A549 (cell line): ENCODE measurements around the gene PCSK5.

Experiments used
- CEBPB ChIP-seq, 2 experiments: fragments of >200 bp in 1 of 2; sonication (Bioruptor Twin) in 1 of 2; formaldehyde crosslinking in 1 of 2; IDR thresholded peaks; 2 replicates each; pipeline ENCODE4 v1.6.1; 2012 to 2016
- CHD2 ChIP-seq: fragments of 150-350 bp; IDR thresholded peaks from 2 replicates; pipeline ENCODE4 v1.6.1; 2014; ENCODE audit warnings: low read length; ENCODE audit not compliant: partially characterized antibody
- CTCF ChIP-seq: fragments of >200 bp; sonication (Bioruptor Twin); formaldehyde crosslinking; IDR thresholded peaks from 3 replicates; pipeline ENCODE4 v1.5.1; 2016
- HEYL ChIP-seq: fragments of 250-450 bp; sonication (Bioruptor Pico); IDR thresholded peaks from 2 replicates; pipeline ENCODE4 v1.8.0; 2021; ENCODE audit warnings: mild to moderate bottlenecking, moderate library complexity
- MAX ChIP-seq: IDR thresholded peaks from 2 replicates; pipeline ENCODE4 v1.6.1; 2012
- MYC ChIP-seq: IDR thresholded peaks from 2 replicates; pipeline ENCODE4 v1.6.1; 2012; ENCODE audit warnings: mild to moderate bottlenecking, inconsistent platforms, low read length, improper control_type of control experiment, borderline replicate concordance
- NFE2L2 ChIP-seq: fragments of 150-350 bp; conservative IDR thresholded peaks from 2 replicates; pipeline ENCODE4 v1.6.1; 2014; ENCODE audit warnings: low read length
- NR3C1 ChIP-seq: fragments of >200 bp; sonication (Bioruptor Twin); formaldehyde crosslinking; IDR thresholded peaks from 3 replicates; pipeline ENCODE4 v1.6.1; 2017
- POLR2A ChIP-seq: IDR thresholded peaks from 2 replicates; pipeline ENCODE4 v1.6.1; 2012; ENCODE audit warnings: mild to moderate bottlenecking, low read length
- POLR2AphosphoS2 ChIP-seq: conservative IDR thresholded peaks from 2 replicates; pipeline ENCODE4 v1.6.1; 2012; ENCODE audit warnings: low read length, improper control_type of control experiment, inconsistent platforms
- RAD21 ChIP-seq, 2 experiments: fragments of >200 bp in 1 of 2; sonication (Bioruptor Twin) in 1 of 2; formaldehyde crosslinking in 1 of 2; IDR thresholded peaks in 1 of 2; conservative IDR thresholded peaks in 1 of 2; 2 replicates in 1 of 2; 3 replicates in 1 of 2; pipeline ENCODE4 v1.6.1; 2012 to 2018; ENCODE audit warnings: inconsistent platforms in 1 of 2
- RCOR1 ChIP-seq: fragments of 150-350 bp; IDR thresholded peaks from 2 replicates; pipeline ENCODE4 v1.6.1; 2014; ENCODE audit warnings: antibody characterized with exemption, low read length, low read depth
- REST ChIP-seq: fragments of 200-600 bp; sonication (generic); IDR thresholded peaks from 2 replicates; pipeline ENCODE4 v1.6.1; 2016; ENCODE audit warnings: antibody characterized with exemption, mild to moderate bottlenecking, moderate library complexity

- TF ChIP-seq CHD2 (no peak), MAX (no peak), POLR2A (no peak), RAD21 (conservative IDR thresholded peaks at IDR 0.05 in 1 of 2, IDR thresholded peaks at IDR 0.05 in 1 of 2) (no peak), REST (no peak), CTCF (no peak), NR3C1 (no peak), CEBPB (IDR thresholded peaks at IDR 0.05) (no peak), RCOR1 (no peak), HEYL (CRISPR knock-in tag) (no peak), NFE2L2 (no peak), POLR2AphosphoS2 (no peak), MYC (no peak)
Observed at GRCh38 chr9:75996726-75997125, 106.3 kb downstream of the PCSK5 start.
